HepG2 (cell line): ENCODE results near the gene TSPYL1.

Experiments used
- ASH2L ChIP-seq: fragments of 300-600, 200-600 bp; sonication (generic); IDR thresholded peaks from 2 replicates; pipeline ENCODE4 v1.7.0; 2017; ENCODE audit warnings: low read depth, mild to moderate bottlenecking, moderate library complexity, mixed read lengths, low read length; ENCODE audit not compliant: insufficient read length
- CTCF ChIP-seq: sonication (generic); formaldehyde crosslinking; IDR thresholded peaks from 2 replicates; pipeline ENCODE4 v1.5.0; 2020; ENCODE audit warnings: mild to moderate bottlenecking, missing genetic modification reagents, moderate library complexity
- ETV5 ChIP-seq: IDR thresholded peaks from 2 replicates; pipeline ENCODE4 v1.6.1; 2018; ENCODE audit warnings: missing biosample characterization, missing genetic modification reagents, inconsistent platforms, borderline replicate concordance
- HDAC2 ChIP-seq: sonication (generic); formaldehyde crosslinking; IDR thresholded peaks from 2 replicates; pipeline ENCODE4 v1.4.0; 2020; ENCODE audit warnings: missing genetic modification reagents
- IRF9 ChIP-seq: sonication (generic); formaldehyde crosslinking; IDR thresholded peaks from 2 replicates; pipeline ENCODE4 v1.8.0; 2022; ENCODE audit warnings: missing genetic modification reagents, mild to moderate bottlenecking, borderline replicate concordance
- JUN ChIP-seq: sonication (generic); formaldehyde crosslinking; IDR thresholded peaks from 2 replicates; pipeline ENCODE4 v1.4.0; 2020; ENCODE audit warnings: mild to moderate bottlenecking, missing genetic modification reagents
- MTA1 ChIP-seq: sonication (generic); formaldehyde crosslinking; IDR thresholded peaks from 2 replicates; pipeline ENCODE4 v1.4.0; 2020; ENCODE audit warnings: missing genetic modification reagents, mild to moderate bottlenecking, borderline replicate concordance
- RBAK ChIP-seq: sonication (generic); formaldehyde crosslinking; IDR thresholded peaks from 2 replicates; pipeline ENCODE4 v1.5.1; 2020; ENCODE audit warnings: mild to moderate bottlenecking, missing genetic modification reagents
- STAT5B ChIP-seq: sonication (generic); formaldehyde crosslinking; IDR thresholded peaks from 2 replicates; pipeline ENCODE4 v1.4.0; 2020; ENCODE audit warnings: missing genetic modification reagents
- TBP ChIP-seq: sonication (generic); formaldehyde crosslinking; IDR thresholded peaks from 2 replicates; pipeline ENCODE4 v1.5.0; 2020; ENCODE audit warnings: missing genetic modification reagents
- TOE1 ChIP-seq: sonication (generic); formaldehyde crosslinking; IDR thresholded peaks from 2 replicates; pipeline ENCODE4 v1.4.0; 2020; ENCODE audit warnings: mild to moderate bottlenecking, missing genetic modification reagents
- ZKSCAN1 ChIP-seq: fragments of 150-350 bp; IDR thresholded peaks from 2 replicates; pipeline ENCODE4 v1.6.1; 2014; ENCODE audit warnings: low read length
- ZNF431 ChIP-seq: sonication (generic); formaldehyde crosslinking; IDR thresholded peaks from 2 replicates; pipeline ENCODE4 v1.9.0; 2022; ENCODE audit warnings: missing genetic modification reagents, low read depth, mild to moderate bottlenecking, borderline replicate concordance
- ZZZ3 ChIP-seq: sonication (generic); formaldehyde crosslinking; IDR thresholded peaks from 2 replicates; pipeline ENCODE4 v1.4.0; 2020; ENCODE audit warnings: missing genetic modification reagents, mild to moderate bottlenecking, borderline replicate concordance

GRCh38 chr6:116265041-116265829 lies 14.5 kb downstream of the TSPYL1 start:
- TF ChIP-seq STAT5B: no peak
- TF ChIP-seq HDAC2: no peak
- no peak for TF ChIP-seq ASH2L
- TF ChIP-seq ETV5 (CRISPR knock-in tag): no peak
- TF ChIP-seq TOE1 (CRISPR knock-in tag): no peak
- no peak for TF ChIP-seq MTA1 (CRISPR knock-in tag)
- no peak for TF ChIP-seq TBP (CRISPR knock-in tag)
- TF ChIP-seq ZNF431 (CRISPR knock-in tag): no peak
- TF ChIP-seq RBAK (CRISPR knock-in tag): no peak
- no peak for TF ChIP-seq ZZZ3 (CRISPR knock-in tag)
- TF ChIP-seq ZKSCAN1: no peak
- TF ChIP-seq JUN (CRISPR knock-in tag): no peak
- no peak for TF ChIP-seq CTCF (CRISPR knock-in tag)
- TF ChIP-seq IRF9: no peak
